Erythroblast (primary cell): ENCODE data around the gene EIF3D.
"Not testable (repeated sequence)": the region's sequence is repeated elsewhere in the genome, so short reads cannot be mapped to it uniquely, and the experiment has no call there.

ENCODE experiments used
- DNase-seq, 2 experiments: peaks; one replicate each; lab custom pipeline; 2025; lab: John Stamatoyannopoulos, UW
- GATA1 ChIP-seq: IDR thresholded peaks from 2 replicates; pipeline ENCODE4 v1.6.1; 2011; ENCODE audit warnings: low read depth, mild to moderate bottlenecking, control low read depth, low read length, moderate library complexity
- POLR2A ChIP-seq: IDR thresholded peaks from 2 replicates; pipeline ENCODE4 v1.6.1; 2011; ENCODE audit warnings: mild to moderate bottlenecking, low read length

EIF3D gene

GRCh38 chr22:36540867-36541642 lies 12.1 kb upstream of the EIF3D start:
- DNase-seq, result no peak
- no peak for TF ChIP-seq POLR2A
- TF ChIP-seq GATA1, result no peak

GRCh38 chr22:36538529-36538928 lies 9.6 kb upstream of the EIF3D start:
- no peak for DNase-seq
- no peak for TF ChIP-seq POLR2A

- TF ChIP-seq POLR2A (no peak), GATA1 (no peak)
- no peak for DNase-seq
Measured at GRCh38 chr22:36536717-36537116, 7.8 kb upstream of the EIF3D start.

DNA sequence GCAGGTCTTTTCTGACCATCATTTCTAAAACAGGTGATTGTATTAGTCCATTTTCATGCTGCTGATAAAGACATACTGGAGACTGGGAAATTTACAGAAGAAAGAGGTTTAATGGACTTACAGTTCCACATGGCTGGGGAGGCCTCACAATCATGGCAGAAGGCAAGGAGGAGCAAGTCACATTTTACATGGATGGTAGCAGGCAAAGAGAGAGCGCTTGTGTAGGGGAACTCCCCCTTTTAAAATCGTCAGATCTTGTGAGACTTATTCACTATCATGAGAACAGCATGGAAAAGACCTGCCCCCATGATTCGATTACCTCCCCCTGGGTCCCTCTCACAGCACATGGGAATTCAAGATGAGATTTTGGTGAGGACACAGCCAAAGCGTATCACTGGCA lies 4.4 kb upstream of the EIF3D start:
- not testable (repeated sequence) for DNase-seq

DNA sequence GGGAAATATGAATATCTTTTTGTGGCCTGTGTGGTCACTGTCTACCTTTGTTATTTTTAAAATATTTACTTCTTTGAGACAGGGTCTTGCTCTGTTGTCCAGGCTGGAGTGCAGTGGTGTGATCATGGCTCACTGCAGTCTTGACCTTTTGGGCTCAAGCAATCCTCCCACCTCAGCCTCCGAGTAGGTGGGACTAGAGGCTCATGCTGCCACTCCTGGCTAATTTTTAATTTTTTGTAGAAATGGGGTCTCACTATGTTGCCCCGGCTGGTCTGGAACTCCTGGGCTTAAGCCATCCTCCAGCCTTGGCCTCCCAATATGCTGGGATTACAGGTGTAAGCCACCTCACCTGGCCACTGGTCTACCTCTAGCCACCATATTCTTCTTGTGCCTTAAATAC lies 3.5 kb upstream of the EIF3D start:
- no peak for DNase-seq
- TF ChIP-seq GATA1 (no peak), POLR2A (no peak)

- DNase-seq, result peak in 1 of 2 experiments; percentile 65
- no peak for TF ChIP-seq POLR2A
- TF ChIP-seq GATA1, result no peak
Measured at GRCh38 chr22:36528341-36528740, 625 bp downstream of the EIF3D start.

- no peak for DNase-seq
- no peak for TF ChIP-seq GATA1
- TF ChIP-seq POLR2A, result no peak
Measured at GRCh38 chr22:36522662-36523061, 6.3 kb downstream of the EIF3D start.

- TF ChIP-seq GATA1 (no peak), POLR2A (no peak)
- no peak for DNase-seq
Measured at GRCh38 chr22:36520423-36520822, 8.5 kb downstream of the EIF3D start.

- not testable (repeated sequence) for DNase-seq
Measured at GRCh38 chr22:36519906-36520305, 9.1 kb downstream of the EIF3D start.

DNA sequence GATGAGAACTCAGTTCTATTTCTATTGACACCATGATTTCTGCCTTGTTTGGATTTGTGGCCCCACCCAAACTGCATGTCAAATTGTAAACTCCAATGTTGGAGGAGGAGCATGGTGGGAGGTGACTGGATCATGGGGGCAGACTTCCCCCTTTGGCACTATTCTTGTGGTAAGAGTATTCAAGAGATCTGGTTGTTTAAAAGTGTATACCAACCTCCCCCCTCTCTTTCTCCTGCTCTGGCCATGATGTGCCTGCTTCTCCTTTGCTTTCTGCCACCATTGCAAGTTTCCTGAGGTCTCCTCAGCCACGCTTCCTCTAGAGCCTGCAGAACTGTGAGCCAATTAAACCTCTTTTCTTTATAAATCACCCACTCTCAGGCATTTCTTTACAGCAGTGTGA lies 14.2 kb downstream of the EIF3D start:
- no peak for DNase-seq
- TF ChIP-seq POLR2A (no peak), GATA1 (no peak)

GRCh38 chr22:36512991-36513390 lies 16.0 kb downstream of the EIF3D start:
- TF ChIP-seq GATA1 (no peak), POLR2A (no peak)
- DNase-seq, result no peak

DNA sequence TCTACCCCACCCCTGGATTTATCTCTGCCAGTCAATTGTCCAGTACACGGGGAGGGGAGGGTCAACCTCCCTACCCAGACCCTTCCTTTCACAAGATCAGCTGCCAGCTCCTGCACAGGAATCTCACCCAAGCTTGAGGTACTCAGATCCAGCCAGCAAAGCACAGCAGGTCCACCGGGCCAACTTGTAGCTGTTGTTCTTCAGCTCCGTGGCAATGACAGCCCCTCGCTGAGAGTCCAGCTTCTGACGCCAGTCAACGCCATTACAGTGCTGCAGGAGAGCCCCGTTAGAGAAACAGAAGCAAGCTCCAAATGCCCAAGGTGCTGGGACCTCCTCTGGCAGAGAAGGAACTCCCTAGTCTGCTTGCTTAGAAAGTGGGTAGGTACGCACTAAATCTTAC lies 16.6 kb downstream of the EIF3D start:
- no peak for TF ChIP-seq POLR2A
- TF ChIP-seq GATA1, result no peak
- DNase-seq, result no peak

- DNase-seq, result peak; percentile 49 to 58
- TF ChIP-seq POLR2A (no peak), GATA1 (no peak)
Measured at GRCh38 chr22:36510966-36511881, 17.7 kb downstream of the EIF3D start.

GRCh38 chr22:36510384-36510783 lies 18.6 kb downstream of the EIF3D start:
- peak; percentile 28 for DNase-seq
- TF ChIP-seq POLR2A, result peak; percentile 17
- TF ChIP-seq GATA1, result no peak
